Effector CD4-positive, alpha-beta T cell (primary cell): ENCODE data around the gene HDGF.

Source experiments
- DNase-seq: peaks from one replicate; pipeline ENCODE4 v3.0.0-alpha.2; 2020

HDGF gene

DNA sequence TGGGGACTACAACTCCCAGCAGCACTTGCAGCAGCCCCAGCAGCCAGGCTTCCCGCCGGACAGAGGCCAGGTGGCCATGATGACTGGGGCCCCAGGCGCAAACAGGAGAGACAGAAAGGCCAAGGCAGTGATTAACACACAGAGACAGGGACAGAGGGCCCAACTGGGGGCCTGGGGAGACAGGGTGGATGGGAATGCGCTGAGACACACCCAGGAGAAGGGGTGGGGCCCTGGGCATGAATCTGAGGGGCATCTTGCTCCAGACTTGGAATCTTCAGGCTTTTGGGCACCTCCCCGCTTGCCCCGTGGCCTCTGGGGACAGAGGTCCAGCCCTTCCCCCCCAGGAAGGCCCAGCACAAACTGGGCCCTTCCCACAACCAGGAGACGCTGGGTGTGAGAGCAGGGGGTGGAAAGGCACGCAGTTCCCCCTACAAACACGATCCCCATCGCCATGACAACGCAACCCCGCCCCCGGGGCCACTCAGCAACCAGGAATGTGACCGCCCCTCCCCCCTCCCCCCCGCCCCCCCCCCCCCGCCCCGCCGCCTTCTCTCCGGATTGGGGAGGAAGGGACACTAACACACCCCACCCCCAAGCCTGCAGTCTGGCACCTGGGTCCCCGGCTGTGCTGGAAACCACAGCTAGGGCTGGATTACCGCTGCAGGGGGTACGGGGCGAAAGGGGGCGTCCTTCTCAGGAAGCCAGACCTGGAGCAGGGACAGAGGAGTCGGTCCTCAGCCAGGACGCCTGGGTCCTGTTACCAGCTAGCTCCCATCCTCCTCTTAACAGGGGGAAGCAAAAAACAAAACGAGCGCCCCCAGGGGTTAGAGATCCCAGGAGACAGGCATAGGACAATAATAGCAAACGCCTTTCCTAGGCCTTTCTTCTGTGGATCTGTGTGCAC, 4.5 kb downstream of the HDGF start:
- peak; percentile 54 for DNase-seq

DNA sequence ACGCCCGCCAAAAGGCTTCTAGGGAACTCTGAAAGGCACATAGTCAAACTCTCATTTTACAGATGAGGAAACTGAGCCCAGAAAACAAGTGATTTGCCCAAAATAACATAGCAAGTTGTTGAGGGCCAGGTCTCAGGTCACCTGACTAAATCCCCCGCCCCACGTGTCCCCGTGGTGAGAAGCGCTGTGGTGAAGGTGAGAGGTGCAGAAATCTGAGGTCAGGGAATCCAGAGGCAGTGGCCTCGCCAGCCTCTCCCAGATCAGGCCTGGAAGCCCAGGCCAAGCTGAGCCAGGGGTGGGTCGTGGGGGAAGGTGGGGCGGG, 5.1 kb downstream of the HDGF start:
- no peak for DNase-seq

GRCh38 chr1:156745881-156746280, 5.6 kb downstream of the HDGF start:
- DNase-seq, result no peak

- DNase-seq, result no peak
Observed at GRCh38 chr1:156744786-156745419, 6.6 kb downstream of the HDGF start.

- no peak for DNase-seq
Observed at GRCh38 chr1:156744344-156744743, 7.1 kb downstream of the HDGF start.

DNA sequence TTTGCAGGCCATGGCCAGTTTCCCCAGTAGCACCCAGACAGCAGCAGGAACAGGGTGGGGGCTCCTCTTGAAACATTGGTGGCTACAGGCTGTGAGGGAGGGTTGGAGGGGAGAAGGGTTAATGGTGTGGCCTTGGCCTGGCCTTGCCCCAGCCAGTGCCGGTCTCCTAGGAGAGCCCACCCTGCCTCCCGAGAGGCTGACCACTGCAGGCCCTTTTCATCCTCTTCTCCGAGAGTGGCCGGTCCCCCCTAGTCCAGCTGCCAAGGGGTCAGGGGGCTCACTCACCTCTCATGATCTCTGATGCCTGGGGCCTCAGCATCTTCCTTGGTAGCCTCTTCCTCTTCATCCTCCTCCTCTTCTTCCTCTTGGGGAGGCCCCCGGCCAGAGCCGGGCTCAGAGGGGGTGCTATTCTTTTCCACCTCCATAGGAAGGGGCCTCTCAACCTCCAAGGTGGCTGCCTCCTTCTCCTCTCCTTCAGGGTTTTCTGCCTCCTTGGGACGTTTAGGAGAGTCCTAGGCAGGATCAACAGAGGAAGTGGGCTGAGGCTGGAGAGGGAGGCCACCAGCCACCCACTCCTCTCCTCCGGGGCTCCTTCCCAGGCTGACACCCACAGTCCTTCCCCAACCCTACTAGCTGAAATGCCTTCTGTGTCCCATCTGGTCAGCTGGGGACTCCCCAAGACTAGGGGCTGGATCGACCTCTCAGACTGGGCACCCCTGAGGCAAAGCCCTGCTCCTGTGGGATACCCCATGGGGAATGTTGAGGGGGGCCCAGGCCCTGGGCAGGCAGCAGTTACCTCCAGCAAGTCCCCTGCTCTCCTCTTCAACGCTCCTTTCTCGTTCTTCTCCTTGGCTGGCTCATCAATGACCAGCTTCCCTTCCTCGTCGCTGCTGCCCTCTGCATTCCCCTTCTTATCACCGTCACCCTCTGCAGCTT, 7.8 kb downstream of the HDGF start:
- DNase-seq, result no peak

DNA sequence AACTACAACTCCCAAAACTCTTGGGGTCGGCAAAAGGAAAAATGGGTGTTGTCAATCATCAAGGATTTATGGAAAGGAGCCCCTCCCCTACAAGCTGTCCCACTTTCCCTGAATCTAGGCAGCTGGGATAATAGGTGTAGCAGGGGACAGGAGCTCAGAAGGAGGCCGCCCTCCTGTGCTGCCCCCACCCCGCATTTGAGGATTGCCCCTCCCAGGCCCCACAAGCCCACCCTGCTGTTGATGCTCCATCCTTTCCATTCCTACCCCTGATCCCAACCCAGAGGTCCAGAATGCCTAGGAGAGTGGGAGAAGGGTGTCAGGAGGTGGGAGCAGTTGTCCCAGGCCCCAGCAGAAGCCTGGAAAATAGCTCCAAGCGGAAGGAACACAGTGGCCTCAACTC, 8.7 kb downstream of the HDGF start:
- DNase-seq, result no peak

GRCh38 chr1:156742017-156742416, 9.5 kb downstream of the HDGF start:
- DNase-seq, result no peak

DNA sequence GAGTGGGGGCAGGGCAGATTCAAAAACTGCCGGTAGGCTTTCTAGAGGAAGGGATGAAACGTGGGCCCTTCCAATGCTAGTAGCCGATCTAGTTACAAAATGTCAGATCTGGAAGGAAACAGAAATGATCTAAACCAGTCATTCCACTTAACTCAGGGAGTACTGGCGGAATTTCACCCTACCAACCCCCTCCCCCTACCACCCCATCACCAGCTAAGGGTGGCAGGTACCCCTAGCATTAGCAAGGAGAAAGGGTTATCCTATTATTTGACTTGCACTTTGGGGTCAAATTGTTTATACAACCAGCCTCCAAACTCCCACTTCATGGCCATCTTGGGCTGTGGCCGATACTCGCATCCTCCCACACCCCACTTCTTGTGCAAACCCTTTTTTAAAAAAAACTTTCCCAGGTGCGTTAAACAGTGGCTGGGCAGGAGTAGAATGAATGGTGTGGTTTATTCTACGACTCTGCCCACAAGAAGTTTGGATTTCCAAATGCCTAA, 9.9 kb downstream of the HDGF start:
- DNase-seq, result no peak

GRCh38 chr1:156740741-156741480, 10.6 kb downstream of the HDGF start, which contains the start of gene MRPL24:
TSS of gene MRPL24 (minus strand) at chr1:156741088. CDS start at chr1:156738704, 2,384 bp downstream.
- DNase-seq, result peak; percentile 96

- DNase-seq, result no peak
Observed at GRCh38 chr1:156740237-156740740, 11.2 kb downstream of the HDGF start.

DNA sequence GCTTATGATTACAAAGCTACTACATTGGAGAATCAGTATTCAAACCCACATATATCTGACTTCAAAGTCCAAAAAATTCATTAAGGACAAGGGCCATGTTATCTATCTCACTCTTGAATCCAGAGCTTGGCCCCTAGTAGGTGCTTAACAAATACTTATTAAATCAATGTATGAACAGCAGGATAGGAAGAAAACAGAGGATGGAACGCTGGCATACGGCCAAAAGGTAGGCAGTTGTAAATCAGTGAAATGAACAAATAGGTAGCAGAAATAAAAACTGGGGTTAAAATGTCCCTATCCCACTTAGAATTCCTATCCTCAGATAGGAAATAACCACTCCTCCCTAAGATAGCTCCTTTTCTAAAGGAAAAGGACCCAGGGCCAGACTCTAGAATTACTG, 12.6 kb downstream of the HDGF start:
- DNase-seq, result no peak

DNA sequence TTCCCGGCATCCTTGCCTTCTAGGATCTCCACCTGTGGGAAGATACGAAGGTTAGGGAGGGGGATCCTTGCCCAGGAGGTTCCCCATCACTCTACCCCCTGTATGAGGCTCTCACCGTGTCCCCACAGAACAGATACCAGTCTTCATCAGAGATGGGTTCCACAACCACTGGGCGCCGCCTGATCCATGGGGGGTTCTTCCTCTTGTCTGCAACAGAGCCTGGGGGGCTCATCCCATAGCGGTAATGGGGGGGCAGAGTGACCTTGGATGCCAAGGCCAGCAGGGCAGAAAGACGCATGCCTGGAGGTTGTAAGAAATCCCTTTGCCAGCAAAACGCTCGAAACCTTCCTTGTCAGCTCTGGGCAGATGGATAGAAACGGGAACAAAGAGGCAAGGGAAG, 13.1 kb downstream of the HDGF start:
- DNase-seq, result no peak

- no peak for DNase-seq
Observed at GRCh38 chr1:156733989-156734584, 17.4 kb downstream of the HDGF start.

DNA sequence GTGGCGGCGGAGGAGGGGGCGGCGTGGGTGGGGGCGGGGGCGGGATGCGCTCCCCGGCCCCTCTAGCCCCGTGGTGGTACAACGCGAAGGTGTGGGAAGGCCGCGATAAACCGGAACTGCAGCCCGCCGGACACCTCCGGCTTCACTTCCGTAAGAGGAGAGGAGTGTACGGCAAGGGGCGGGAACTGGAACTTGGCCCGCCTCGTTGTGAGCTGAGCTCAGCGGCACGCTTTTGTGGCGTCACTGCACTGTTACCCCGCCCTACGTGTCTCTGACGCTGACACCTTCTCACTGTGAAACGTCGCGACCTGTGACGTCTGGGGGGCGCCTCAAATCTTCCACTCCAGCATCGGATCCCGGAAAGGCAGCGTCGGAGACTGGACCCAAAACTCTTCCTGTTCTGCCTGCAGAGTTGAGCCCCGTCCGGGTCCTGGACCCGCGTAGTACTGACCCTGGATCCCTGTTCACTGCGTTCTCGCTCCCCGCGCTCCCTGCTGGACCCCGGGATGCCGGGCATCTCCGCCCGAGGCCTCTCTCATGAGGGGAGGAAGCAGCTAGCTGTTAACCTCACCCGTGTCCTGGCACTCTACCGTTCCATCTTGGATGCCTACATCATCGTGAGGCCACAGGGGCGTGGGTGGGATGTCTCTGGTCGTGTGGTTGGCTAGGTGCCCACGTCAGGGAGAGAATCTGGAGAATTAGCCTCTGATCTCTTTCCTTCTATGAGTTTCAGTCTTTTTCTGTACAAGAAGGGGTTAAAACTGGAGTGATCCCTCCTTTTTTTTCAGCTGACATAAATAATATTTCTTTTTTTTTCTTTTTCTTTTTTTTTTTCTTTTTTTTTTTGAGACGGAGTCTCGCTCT, 22.6 kb downstream of the HDGF start, which contains the start of gene ISG20L2:
Gene ISG20L2, minus strand, starts transcription at position 168 of the 864 bp plus-strand sequence. CDS start 1,114 bp downstream, outside the sequence.
- peak; percentile 94 for DNase-seq

DNA sequence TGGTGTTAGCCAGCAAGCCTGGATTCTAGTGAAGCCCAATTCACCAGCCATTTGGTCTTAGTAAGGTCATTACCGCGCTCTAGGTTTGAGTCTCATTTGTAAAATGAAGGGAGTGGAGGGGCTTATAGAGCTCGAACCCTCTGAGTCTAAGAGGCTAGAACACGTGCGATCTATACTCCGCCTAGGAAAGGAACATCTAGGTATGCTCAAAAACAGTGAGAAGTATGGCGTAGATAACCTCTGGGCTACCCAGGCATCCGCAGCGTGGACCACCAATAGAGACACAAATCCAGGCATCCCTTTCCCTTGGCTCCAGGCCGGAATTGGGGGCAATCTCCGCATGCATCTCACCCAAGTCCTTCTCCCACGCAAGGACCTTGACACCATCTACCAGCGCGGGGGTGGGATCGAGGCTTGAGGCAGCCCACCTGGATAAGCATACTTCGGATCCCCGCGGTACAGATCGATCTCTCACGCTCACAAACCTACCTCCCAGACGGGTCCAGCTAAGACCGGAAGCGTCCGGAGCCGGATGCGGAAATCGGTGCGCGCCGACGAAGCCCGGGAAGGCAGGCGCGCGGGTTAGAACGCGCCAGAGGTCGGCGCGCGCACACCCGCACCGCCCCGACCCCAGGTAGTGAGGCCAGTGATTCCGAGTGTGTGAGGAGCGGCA, 23.4 kb downstream of the HDGF start, which contains the start of gene METTL25B:
Gene METTL25B, plus strand, starts transcription at position 544 of the 673 bp plus-strand sequence. CDS start 636 bp downstream, outside the sequence.
- DNase-seq, result peak; percentile 67

DNA sequence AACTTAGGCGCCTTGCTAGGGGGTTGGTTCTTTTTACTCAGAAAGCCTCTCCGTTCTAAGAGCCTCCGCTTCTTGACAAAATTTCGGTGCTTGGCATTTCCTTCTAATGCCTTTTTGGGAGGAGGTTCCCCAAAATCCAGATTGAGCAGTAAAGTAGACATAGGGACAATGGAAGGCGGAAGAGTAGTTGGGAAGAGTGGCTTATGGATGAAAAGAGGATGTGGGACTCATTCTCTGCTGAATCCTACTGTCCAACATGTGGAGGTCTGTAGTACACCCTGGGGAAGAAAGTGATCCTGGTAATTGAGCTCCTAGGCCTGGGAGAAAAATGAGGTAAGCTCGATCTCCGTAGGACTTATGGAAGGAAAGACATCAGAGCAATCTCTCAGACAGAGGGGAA, 24.0 kb downstream of the HDGF start:
- no peak for DNase-seq

DNA sequence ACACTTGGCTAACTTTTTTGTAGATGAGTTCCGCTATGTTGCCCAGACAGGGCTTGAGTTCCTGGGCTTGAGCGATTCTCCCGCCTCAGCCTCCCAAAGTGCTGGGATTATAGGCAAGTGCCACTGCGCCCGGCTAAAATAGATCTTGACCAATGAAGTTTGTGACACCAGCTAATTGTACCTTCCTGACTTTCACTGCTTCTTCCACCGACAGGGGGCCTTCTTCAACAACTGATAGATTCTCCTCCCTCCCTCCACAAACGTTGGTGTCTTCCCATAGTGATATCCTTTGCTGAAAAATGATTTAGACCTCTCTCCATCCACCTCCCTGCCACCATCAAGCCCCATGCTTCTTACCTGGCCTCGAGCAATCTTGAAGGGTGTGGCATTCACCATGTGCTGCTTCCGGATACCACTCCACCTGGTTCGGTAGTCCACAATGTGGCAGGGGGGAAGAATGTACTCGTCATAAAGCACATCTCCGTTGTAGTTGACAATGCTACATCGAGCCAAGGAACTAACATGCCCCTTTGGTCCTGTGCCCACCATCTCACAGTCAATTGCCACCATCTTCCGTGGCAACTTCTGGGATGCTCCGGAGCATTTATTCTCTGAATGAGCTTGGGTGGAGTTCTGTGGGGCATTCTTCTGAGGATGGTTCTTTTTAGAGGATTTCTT, 24.8 kb downstream of the HDGF start:
- DNase-seq, result peak; percentile 22

DNA sequence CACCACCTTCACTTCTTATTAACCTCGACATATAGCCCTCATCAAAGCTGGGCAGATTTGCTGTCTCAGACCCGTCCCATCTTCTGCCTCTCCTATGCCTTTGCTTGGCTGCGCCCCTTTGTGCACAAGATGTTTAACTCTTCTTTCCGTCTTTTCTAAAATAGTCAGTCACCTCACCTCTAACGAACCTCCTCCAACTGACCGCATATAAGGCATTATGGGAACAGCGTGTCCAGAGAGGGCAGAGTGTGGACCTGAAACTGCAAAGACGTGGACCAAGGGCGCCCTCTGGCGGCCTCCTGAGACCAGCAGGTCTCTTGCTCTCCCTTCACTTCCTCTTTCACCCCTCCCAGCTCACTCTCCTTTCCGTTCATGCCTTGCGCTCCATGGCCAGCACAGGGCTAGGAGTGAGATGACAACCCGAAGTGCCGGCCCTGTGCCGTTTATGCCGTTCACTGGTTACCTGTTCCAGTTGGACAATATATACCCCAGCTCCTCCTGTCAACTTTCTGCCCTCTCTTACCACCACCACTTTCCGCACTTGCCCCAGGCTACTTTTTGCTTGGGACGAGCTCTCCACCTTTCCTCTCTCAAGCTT, 25.7 kb downstream of the HDGF start:
- DNase-seq, result peak; percentile 78
